IPS-18a (cell line): Measurements from ENCODE around the gene MGRN1.

Experiments
- H3K27ac ChIP-seq: one replicate; pipeline ENCODE4 v1.5.1; 2013; ENCODE audit warnings: low read length
- H3K27me3 ChIP-seq: one replicate; pipeline ENCODE4 v1.6.1; 2013; ENCODE audit warnings: mild to moderate bottlenecking, low read length; ENCODE audit not compliant: control insufficient read depth, insufficient read depth
- H3K36me3 ChIP-seq: one replicate; pipeline ENCODE4 v1.6.1; 2013; ENCODE audit warnings: low read depth, low read length; ENCODE audit not compliant: control insufficient read depth
- H3K4me1 ChIP-seq: one replicate; pipeline ENCODE4 v1.6.1; 2013; ENCODE audit warnings: low read depth, low read length; ENCODE audit not compliant: control insufficient read depth
- H3K4me3 ChIP-seq: one replicate; pipeline ENCODE4 v1.5.1; 2013; ENCODE audit warnings: low read length
- H3K9ac ChIP-seq: one replicate; pipeline ENCODE4 v1.6.1; 2013; ENCODE audit warnings: mild to moderate bottlenecking, low read length, moderate library complexity
- H3K9me3 ChIP-seq: one replicate; pipeline ENCODE4 v1.6.1; 2013; ENCODE audit warnings: low read depth, low read length; ENCODE audit not compliant: control insufficient read depth

MGRN1 gene

DNA sequence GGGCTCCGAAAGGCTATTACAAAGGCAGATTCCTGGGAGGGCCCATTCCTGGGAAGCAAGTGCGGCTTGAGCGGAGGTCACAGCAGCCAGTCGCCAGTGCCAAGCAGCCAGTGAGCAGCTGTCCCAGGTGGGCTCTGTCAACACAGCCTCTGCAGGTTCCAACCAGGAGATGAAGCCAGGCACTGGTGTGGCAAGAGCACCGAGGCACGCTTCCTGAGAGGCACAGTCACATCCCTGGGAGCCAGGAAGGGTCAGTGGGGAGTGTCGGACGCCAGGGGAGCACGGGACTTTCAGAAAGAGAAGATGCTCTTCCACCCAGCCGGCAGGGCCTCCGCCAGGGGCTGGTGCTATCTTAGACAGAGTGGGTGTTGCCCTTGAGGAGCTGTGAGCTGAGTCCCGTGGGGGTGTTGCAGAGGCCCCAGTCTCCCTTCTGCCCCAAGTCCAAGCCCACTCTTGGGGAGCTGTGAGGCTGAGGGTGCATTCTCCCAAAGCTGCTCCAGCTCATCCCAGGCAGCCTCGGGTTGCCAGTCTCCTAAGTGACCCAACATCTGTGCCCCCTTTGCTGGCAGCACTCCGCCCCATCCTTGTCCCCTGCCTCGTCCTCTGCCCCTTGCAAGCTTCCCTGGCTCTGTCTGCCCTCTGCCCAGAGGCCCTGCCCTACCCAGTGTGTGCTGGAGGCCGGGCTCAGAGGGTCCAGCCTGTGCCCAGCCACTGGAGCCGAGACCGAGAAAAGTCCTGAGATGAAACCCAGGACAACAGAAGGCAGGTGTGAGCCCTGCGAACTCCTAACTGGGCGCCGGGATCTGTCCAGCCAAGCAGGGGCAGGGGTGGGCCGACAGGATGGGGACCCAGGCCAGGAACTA, 16.6 kb upstream of the MGRN1 start:
- Histone ChIP-seq H3K9ac (no peak overlapping the region), H3K9me3 (no peaks in the 10 kb centered on the region), H3K27ac (no peak overlapping the region), H3K36me3 (peaks cover 14% of the 10 kb centered on the region), H3K4me1 (peaks cover 6% of the 10 kb centered on the region), H3K27me3 (no peaks in the 10 kb centered on the region), H3K4me3 (no peak overlapping the region)

DNA sequence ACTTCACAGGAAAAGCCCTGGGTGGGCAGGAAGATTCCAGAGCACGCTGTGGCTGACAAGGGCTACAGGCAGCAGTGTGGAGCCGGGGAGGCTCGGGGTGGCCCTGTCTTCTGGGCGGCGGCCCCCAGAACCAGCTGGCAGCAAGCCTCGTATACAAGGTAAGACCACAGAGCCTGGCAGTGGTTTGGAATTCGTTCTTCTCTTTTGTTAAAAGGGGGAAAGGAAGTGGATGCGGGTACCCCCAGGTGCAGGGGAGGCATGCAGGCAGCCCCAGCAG, 16.0 kb upstream of the MGRN1 start:
- Histone ChIP-seq H3K36me3 (peaks cover 14% of the 10 kb centered on the region), H3K4me3 (no peak overlapping the region), H3K27ac (no peak overlapping the region), H3K4me1 (peaks cover 8% of the 10 kb centered on the region), H3K9ac (no peak overlapping the region), H3K27me3 (no peaks in the 10 kb centered on the region), H3K9me3 (no peaks in the 10 kb centered on the region)

DNA sequence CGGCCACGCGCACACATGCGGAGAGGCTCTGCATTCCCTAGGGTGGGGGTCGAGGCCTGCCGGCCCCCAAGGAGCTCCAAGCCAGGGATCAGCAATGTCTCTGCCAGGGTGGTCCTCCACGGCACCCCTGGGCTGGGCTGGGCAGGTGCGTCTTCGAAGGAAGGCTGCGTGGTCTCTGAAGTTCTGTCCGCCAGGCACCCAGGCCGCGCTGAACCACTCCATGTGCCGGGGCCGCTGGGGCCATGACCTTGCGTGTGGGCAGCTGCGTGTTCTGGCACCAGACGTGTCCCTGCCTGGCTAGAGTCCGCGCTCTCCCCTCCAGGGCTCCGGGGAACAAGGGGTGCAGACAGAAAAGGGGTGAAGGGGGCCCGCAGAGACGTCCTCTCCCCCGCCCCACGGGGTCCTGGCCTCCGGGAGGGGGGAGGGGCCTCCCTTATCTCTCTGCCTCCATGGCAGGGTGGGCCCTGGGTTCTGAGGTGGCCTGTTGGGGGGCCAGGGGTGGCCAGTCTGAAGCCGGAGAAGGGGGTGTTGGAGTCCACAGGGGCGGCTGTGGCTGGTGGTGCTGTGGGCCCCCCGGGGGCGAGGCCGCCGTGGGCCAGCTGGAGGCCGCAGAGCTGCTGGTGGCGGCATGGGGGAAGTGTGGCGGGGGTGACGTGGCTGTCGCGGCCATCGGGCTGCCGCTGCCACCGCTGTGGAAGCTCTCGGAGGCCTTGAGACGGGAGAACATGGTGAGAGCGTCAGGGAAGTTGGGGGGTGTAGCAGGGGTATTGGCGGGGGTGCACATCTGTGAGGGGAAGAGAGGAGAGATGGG, 15.2 kb upstream of the MGRN1 start:
- Histone ChIP-seq H3K27me3 (no peaks in the 10 kb centered on the region), H3K4me3 (no peak overlapping the region), H3K4me1 (peaks cover 8% of the 10 kb centered on the region), H3K9ac (no peak overlapping the region), H3K9me3 (no peaks in the 10 kb centered on the region), H3K36me3 (peaks cover 14% of the 10 kb centered on the region), H3K27ac (no peak overlapping the region)

DNA sequence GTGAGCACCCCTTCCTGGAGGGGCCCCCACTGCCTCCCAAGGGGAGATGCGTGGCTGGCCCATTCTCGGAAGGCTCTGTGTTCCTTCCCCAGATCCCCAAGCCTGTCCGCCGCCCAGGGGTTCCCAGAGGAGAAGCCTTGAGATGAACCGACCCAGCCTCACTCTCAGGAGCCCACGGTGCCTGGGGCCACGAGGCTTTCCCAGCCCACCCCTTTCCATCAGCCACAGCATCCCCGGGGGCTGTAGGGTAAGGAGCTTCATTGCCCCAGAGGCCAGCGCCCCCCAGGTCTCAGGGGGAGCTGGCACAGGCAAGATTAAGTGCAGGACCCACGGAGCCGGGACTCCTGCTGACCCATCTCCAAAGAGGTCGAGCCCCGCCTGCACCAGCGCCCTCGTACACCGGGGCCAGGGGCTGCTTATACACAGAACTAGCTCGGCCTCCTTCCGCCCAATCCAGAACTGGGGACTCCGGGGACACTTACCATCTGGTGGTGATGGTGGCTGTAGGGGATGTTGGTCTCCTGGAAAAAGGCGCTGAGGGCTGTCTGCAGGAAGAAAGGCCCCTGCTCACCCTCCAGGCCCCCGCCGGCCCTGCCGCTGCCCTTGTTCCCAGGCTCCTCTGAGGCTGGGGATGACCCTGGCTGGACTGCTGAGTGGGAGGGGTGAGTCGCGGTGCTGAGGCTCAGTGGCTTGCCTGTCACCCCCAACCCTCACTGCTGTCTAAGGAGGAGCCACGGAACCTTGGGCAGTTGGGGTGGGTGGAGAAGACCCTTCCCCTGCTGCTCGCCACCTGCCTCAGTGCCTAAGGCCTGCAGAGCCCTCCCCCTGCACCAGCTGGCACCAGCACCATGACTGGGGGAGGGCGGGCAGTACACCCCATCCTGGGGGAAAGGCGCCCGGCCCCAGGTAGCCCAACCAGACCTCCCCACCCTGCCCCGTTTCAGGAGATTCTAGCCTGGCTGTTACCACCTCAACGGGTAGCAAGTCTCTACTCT, 14.3 kb upstream of the MGRN1 start:
- peaks cover 14% of the 10 kb centered on the region for H3K36me3 ChIP-seq
- no peak overlapping the region for H3K9ac ChIP-seq
- no peaks in the 10 kb centered on the region for H3K27me3 ChIP-seq
- no peak overlapping the region for H3K27ac ChIP-seq
- H3K4me3 ChIP-seq = no peak overlapping the region
- H3K4me1 ChIP-seq = peaks cover 8% of the 10 kb centered on the region
- H3K9me3 ChIP-seq = no peaks in the 10 kb centered on the region

DNA sequence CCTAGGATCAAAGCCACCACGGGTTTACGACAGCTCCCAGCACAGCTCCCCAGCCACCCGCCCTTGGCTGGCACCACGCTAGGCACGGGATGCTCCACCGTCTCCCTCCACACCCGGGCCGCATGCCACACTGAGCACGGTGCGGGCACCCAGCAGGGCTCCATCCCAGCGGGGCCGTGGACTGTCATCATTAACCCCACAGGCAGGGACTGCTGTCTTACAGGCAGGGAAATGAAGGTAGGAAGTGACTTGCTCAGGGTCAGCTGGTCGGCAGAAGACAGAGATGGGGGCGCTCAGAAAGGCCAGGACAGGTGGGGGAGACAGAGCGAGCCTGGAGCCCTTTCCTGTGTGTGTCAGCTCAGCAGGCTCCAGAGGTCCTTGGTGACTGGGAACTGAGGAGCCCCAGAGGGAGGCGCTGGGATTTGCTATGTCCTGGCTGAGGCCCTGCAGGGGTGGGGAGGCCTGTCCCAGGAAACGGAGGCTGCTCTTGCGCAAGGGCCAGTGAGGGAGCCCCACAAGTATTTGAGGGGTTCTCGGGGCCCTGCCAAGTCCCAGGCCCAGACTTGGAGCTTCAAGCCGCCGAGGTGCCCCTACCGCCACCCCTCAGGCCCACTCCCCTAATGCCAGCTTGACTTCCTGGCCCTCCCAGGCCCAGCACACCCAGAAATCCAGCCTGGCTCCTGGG, 13.1 kb upstream of the MGRN1 start:
- Histone ChIP-seq H3K4me3 (no peak overlapping the region), H3K4me1 (peaks cover 14% of the 10 kb centered on the region), H3K27ac (no peak overlapping the region), H3K27me3 (no peaks in the 10 kb centered on the region), H3K36me3 (peaks cover 14% of the 10 kb centered on the region), H3K9me3 (no peaks in the 10 kb centered on the region), H3K9ac (no peak overlapping the region)

DNA sequence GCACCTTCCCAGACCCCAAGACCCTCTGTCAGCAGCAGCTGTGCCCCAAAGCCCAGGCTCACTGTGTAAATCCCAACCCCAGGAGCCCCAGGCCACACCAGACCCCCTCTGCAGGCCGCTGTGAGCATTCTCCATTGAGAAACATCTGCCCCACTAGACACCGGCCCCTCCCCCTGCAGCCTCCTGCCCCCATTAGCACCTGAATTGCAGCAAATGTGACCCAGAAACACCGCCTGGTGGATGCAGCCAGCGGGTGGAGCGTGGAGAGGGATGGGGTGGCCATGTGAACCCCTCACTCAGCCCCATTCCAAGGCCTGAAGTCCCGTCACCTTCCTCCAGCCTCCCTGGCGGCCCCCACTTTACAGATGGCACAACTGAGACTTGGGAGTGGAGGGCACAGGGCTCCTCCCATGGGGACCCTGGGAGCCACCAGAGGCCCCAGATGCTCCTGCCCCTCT, 12.1 kb upstream of the MGRN1 start:
- Histone ChIP-seq H3K27me3 (no peaks in the 10 kb centered on the region), H3K27ac (no peak overlapping the region), H3K9ac (peak overlapping the region; percentile 79), H3K36me3 (peaks cover 12% of the 10 kb centered on the region), H3K4me1 (peaks cover 14% of the 10 kb centered on the region), H3K9me3 (no peaks in the 10 kb centered on the region), H3K4me3 (peak overlapping the region; percentile 92)

DNA sequence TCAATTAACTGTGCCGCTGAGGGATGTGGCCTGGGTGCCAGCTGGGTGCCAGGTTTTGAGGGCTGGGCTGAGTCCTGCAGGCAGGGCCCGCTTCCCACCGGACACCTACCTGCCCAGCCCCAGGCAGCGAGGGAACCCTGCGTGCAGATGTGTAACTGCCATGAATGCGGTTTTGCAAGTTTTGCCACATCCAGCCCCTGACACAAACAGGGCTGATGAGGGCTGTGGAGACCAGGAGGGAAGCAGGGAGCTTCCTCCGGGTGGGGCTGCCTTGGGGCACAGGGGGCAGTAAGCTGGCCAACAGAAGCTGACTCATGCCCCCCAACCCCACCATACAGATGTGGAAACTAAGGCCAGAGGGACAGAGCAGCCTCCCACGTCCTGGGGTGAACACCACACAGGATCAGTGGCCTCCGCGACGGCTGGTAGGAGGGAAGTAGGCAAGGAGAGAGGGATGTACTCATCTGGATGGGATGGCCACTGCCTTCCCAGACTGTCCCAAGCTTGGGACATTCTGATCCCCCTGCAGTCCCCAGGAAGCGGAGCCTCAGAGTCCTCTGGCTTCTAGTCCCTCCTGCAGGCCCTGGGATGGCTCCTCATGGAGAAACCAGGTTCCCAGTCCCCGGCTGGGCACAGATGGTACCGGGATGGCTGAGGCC, 11.5 kb upstream of the MGRN1 start:
- H3K27me3 ChIP-seq = no peaks in the 10 kb centered on the region
- peak overlapping the region; percentile 79 for H3K9ac ChIP-seq
- no peak overlapping the region for H3K27ac ChIP-seq
- peaks cover 14% of the 10 kb centered on the region for H3K4me1 ChIP-seq
- peaks cover 6% of the 10 kb centered on the region for H3K36me3 ChIP-seq
- peak overlapping the region; percentile 92 for H3K4me3 ChIP-seq
- H3K9me3 ChIP-seq = no peaks in the 10 kb centered on the region

DNA sequence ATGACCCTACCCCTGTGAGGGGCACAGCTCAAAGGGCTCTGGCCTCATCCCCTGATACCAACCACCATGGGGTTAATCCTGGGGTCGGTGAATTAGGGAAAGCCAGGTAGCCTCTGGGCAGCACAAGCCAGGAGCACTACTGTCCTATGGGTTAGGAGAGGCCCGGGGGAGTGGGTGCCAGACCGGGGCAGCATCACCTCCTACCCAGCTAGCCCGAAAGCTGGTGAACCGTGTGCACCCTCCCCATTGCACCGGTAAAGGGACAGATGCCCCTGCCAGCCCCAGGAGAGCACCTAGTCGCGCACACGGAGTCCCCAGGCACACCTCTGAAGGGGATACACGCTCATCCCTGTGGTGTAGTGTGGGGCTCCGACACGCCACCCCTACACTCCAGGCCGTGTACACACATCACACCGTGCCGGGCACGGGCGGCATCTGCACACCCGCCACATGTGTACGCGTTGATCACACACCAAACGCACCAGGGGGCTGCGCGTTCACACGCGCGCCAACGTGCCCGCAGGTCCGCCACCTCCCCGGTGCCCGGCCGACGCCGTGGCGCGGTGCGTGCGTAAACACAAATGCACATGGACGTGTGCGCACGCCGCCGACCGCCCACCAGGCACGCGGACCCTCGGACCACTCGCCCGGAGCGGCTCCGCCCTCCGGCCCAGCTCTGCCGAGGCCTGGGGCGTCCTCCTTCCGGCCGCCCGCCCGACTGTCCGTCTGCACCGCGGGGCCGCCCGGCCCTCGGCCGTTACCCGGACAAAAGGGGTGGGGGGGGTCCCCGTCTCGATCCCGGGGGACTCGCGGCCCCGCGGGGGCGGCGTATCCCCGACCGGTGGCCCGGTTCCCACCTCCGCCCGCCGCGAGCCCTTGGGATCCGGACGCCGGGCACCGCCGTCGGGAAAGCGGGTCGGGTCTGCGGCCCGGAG, 10.7 kb upstream of the MGRN1 start:
- H3K27ac ChIP-seq = no peak overlapping the region
- peaks cover 14% of the 10 kb centered on the region for H3K4me1 ChIP-seq

DNA sequence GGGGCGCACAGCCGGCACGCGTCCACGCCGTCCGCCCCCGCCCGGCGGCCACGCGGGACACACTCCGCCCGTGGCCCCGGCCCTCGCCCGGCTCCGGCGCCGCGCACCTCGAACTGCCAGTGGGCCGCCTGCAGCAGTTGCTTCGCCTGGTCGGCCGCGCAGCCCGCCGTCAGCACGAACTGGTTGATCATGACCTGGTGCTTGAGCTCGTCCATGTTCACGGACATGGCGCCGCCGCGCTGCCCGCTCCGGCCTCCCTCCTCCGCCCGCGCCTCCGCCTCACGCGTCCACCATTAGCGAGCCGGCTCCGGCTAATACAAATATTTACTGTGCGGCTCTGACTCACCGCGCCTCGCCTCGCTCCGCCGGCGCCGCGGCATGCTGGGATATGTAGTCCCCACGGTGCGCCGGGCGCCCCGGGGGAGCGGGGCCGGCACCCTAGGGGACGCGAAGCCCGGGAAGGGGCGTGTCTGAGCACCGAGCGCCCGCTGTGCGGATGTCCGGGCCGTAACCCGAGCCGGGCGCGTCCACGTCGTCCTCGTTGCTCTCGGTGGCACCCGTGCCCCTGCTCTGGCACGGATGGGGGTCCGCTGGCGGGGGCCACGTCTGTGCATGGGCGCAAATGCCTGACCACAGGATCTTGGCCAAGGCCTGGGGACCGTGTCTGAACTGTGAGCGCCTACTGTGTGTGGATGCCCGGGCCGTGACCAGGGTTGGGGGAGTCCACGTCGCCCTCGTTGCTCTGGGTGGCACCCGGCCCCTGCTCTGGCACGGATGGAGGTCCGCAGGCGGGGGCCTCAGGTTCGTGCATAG, 9.8 kb upstream of the MGRN1 start, which contains the start of gene UBALD1:
TSS of gene UBALD1 (minus strand) at position 318 of the 813 bp plus-strand sequence. CDS start at position 227, 91 bp downstream.
- H3K4me3 ChIP-seq = peak within 1 kb of the TSS; percentile 92
- no peaks in the 10 kb centered on the region for H3K27me3 ChIP-seq
- peaks cover 14% of the 10 kb centered on the region for H3K4me1 ChIP-seq
- no peaks in the 10 kb centered on the region for H3K9me3 ChIP-seq
- H3K27ac ChIP-seq = peak within 1 kb of the TSS; percentile 82
- H3K36me3 ChIP-seq = no peaks in the 10 kb centered on the region
- H3K9ac ChIP-seq = peak within 1 kb of the TSS; percentile 79

More for the DNA sequence above, 10.7 kb upstream of the MGRN1 start:
- Histone ChIP-seq H3K36me3 (no peaks in the 10 kb centered on the region), H3K4me3 (peak overlapping the region; percentile 92), H3K9me3 (no peaks in the 10 kb centered on the region), H3K27me3 (no peaks in the 10 kb centered on the region), H3K9ac (peak overlapping the region; percentile 79)
